Jurkat, Clone E6-1 (cell line): ENCODE data around the gene SLC27A1. TPM values are rescaled to one million over a fixed set of nuclear protein-coding genes. Genes with fewer than 3 reads are reported as not detected.

ENCODE experiments used
- DNase-seq: peaks from one replicate; pipeline ENCODE4 v3.0.0-alpha.2; 2011; ENCODE audit warnings: low read depth, low spot score
- H3K4me3 ChIP-seq: 2 replicates; pipeline ENCODE4 v1.5.1; 2011; ENCODE audit warnings: mild to moderate bottlenecking, low read length, control low read depth, moderate library complexity
- polyA plus RNA-seq: library from polyadenylated mRNA; unstranded; fragments of >200 nt; gene quantifications from one replicate; pipeline ENCODE4 v1.2.1, GENCODE V29; 2012; ENCODE audit warnings: missing spikeins; ENCODE audit not compliant: insufficient read length, insufficient read depth

The SLC27A1 gene
- 4.0 TPM for polyA plus RNA-seq

DNA sequence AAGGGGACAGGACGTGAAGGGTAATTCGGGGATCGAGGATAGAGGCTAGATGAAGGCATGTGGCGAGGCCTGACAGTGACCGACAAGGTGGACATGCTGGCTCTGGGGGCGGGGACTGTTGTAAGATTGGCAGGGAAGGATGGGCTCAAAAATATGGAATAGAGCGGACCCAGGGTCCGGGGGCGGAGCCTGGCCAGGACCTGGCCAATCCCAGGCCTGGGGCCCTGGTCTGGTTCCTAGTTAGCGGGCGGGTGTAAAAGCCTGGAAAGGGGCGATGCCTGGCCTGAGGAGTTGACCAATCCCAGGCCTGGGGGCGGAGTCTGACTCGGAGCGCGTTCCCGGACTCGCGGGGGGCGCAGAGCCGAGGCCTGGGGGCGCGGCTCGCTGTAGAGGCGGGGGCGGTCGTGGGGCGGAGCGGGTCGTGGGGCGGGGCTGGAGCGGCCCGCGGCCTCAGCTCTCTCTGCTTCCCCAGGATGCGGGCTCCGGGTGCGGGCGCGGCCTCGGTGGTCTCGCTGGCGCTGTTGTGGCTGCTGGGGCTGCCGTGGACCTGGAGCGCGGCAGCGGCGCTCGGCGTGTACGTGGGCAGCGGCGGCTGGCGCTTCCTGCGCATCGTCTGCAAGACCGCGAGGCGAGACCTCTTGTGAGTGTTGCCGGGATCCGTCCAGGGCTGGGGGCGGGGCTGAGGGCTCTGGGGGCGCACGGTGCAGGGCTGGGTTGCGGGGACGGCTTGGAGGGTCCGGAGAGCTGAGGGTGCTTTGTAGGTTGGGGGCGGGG is at the start of gene SLC27A1:
TSS of gene SLC27A1 (plus strand) at position 457 of the 774 bp plus-strand sequence. CDS start at position 474, 17 bp downstream.
- peak within 1 kb of the TSS; percentile 66 for H3K4me3 ChIP-seq
- DNase-seq = peak; percentile 96

DNA sequence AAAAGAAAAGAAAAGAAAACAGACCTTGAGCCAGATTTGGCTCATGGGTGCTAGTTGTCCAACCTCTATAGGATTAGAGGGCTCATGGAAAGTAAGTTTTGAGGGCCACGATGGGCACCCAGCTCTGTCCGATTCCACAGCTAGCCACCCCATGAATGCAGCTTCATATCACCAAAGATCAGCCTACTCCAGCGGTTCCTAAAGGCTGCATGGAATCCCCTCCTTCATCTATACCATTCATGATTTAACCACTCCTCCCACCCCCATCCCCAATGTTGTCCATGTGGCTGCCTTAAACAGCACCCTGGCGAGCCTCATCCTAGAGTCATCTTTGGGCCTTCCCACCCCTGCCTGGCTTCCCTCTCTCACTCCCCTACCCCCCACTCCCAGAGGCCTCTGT is 48.4 kb upstream of the SLC27A1 start:
- H3K4me3 ChIP-seq = no peak overlapping the region
- no peak for DNase-seq

DNA sequence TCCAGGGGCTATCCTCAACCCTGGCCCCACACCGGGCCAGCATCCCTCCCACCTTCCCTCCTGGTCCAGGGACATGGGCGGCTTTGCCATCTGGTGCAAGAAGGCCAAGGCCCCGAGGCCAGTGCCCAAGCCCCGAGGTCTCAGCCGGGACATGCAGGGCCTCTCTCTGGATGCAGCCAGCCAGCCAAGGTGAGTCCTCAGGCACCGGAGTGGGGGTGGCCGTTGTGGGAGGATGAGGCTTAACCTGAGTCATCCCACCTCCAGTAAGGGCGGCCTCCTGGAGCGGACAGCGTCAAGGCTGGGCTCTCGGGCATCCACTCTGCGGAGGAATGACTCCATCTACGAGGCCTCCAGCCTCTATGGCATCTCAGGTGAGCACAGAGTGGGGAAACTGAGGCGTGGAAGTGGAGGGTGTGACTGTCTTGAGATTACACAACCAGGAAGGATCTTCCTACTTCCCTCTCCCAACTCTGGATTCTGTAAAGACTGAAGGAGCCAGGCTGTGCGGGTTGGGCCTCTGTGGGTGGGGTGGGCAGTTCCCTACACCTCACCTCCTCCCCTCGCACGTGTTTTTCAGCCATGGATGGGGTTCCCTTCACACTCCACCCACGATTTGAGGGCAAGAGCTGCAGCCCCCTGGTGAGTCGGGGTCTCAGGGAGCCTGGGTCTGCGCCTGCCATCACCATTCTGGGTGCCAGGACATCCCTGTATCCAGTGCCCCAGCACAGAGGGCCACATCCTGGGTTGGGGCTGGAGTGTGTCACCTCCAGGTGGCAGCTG is 46.7 kb upstream of the SLC27A1 start:
- no peak for DNase-seq
- H3K4me3 ChIP-seq = no peak overlapping the region

DNA sequence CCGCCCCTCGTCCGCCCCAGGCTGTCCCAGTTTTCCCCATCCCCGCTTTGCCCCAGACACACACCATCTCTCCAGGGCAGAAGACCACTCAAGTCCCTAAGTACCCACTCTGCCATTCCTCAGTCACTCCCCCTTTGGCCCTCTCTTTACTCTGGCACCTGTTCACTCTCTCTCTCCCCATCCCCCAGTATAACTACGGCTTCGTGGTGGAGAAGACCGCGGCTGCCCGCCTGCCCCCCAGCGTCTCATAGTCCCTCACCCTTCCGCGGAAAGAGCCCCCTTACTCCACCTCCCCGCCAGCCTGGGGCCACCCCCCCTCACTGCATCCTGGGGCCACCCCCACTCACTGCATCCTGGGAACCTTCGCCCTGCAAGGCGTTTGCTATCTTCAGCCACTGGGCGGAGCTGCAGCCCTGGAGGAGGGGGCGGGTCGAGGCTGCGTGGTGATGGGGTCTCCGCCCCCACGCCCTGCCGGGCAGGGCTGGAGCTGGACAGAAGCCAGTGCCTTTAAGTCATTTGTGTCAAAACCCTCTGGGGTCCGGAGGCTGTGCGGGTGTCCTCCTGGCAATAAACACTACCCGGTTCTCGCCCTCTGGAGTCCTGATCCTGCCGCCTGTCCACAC is 45.5 kb upstream of the SLC27A1 start:
- H3K4me3 ChIP-seq = no peak overlapping the region
- peak; percentile 37 for DNase-seq

DNA sequence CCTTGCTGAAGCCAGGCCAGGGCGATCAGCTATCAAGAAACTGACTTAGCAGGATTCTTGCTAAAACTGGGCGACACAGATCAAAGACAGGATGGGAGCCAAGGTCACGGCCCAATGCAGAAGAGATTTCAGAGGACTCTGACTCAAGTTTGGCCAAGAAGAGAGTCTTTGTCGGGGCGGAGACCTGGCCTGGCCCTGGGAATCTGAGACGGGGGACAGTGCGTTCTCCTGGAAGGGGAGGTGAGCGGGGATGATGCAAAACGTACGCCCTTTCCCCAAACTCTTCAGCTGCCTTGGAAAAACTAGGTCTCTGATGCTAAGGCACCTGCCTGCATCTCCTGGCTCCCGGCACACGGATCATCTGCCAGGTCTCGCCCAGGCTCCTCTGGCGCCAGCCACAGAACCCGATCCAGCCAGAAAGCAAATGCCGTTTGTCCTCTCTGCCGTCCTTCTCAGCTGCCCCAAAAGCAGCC is 40.6 kb upstream of the SLC27A1 start:
- DNase-seq = no peak
- H3K4me3 ChIP-seq = no peak overlapping the region

DNA sequence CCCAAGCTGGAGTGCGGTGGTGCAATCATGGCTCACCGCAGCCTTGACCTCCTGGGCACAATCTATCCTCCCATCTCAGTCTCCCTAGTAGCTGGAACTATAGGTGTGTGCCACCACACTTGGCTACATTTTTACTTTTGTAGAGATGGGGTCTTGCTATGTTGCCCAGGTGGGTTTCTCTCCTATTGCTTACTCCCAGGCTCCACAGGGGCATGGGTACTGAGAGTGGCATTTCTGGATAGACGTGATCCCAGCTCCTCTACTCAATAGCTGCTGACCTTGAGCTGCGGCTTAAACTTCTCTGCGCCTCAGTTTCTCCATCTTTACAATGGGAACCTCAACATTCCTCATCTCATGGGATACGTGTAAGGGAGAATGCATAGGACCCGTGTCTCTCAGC is 38.9 kb upstream of the SLC27A1 start:
- no peak overlapping the region for H3K4me3 ChIP-seq

DNA sequence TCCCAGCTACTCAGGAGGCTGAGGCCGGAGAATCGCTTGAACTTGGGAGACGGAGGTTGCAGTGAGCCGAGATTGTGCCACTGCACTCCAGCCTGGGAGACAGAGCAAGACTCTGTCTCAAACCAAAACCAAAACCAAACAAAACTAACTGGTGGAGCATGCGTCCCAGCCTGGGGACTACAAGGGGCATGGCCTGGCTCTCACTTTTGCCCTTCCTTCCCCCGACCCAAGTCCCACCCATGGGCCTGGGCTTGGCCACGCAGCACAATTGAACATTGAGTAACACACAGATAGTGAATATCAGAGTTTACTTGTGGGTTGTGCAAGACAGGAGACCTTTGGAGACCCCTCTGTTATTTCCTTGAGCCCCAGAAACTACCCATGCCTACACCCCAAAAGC is 35.1 kb upstream of the SLC27A1 start:
- no peak overlapping the region for H3K4me3 ChIP-seq
- no peak for DNase-seq

More for the DNA sequence above, 38.9 kb upstream of the SLC27A1 start:
- no peak for DNase-seq

DNA sequence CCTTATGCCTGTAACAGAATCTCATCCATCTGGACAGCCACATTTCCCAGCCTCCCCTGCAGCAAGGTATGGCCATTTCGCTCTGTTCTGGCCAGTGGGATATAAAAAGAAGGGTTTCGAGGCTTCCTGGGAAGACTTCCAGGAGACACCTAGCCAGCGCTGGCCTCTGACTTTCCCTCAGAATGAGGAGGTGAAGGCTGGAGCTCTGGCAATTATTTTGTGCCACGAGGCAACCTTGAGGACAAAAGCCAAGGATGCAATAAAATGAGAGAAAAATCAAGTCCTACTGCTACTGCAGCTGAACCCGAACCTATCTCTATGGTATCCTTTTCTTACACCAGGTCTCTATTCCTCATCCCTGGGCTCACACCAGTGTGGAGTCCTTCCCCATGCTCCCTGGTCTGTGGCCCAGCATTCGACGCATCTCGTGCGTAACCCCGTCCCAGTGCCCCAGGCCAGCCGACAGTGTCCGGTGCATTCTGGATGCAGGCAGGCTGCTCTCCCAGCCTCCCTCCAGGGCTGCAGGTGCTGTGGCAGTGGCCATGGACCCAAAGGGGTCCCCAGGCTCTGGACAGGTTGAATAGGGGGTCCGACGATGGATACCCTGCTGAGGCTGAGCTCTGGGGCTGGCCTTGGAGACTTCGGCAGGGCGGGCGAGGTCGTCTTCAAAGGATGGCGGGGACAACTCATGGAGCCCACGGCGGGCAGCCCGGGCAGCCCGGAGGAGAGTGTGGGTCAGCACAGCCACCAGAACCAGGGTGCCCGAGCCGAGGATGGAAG is 34.0 kb upstream of the SLC27A1 start:
- no peak overlapping the region for H3K4me3 ChIP-seq
- DNase-seq = no peak

DNA sequence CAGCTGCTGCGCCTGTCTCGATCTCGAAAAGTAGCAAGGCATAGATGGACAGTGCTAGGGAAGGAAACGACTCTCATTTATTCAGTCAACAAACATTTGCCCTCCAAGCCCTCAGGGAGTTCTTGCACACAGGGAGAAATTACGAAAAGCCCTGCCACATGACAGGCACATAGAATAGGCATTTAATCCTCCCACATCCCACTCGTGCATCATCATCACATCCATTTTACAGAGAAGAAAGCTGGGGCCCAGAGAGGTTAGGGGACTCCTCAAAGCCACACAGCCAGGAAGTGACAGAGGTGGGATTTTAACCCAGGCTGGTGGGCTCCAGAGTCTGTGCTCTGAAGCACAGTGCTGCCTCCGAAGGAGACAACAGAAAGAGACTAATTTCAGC is 33.5 kb upstream of the SLC27A1 start:
- no peak for DNase-seq
- H3K4me3 ChIP-seq = no peak overlapping the region

DNA sequence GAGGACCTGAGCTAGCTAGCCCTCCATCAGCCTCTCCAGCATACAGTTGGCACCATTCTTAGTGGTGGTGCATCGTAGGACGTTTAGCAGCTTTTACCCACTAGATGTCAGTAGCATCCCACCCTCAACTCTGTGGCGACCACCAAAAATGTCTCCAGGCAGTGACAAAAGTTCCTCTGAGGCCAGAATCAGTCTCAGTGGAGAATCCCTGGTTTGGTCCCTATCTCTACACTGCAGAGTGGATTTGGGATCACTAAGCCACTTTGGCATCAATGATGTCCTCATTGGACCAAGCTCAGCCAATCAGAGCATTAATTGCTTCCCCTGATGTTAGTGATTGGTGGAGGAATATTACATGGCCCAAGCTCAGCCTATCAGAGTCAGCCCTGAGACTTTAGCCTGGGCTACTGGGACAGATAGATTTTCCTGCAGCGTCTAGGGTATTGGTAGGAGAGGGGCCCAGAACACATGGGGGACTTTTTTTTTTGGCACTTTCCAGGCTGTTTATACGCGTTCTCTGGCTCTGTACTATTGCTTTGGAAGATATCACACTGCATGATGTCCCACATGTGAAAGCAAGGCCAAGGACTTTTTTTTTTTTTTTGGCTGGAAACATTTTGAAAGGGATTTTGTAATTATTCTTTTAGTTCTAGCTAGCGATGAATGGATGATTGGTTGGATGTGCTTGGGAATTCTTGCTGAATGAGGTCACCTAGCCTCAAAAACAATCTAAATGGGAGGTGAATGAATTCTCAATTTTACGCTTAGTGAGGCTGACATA is 28.9 kb upstream of the SLC27A1 start:
- DNase-seq = peak; percentile 61
- no peak overlapping the region for H3K4me3 ChIP-seq

DNA sequence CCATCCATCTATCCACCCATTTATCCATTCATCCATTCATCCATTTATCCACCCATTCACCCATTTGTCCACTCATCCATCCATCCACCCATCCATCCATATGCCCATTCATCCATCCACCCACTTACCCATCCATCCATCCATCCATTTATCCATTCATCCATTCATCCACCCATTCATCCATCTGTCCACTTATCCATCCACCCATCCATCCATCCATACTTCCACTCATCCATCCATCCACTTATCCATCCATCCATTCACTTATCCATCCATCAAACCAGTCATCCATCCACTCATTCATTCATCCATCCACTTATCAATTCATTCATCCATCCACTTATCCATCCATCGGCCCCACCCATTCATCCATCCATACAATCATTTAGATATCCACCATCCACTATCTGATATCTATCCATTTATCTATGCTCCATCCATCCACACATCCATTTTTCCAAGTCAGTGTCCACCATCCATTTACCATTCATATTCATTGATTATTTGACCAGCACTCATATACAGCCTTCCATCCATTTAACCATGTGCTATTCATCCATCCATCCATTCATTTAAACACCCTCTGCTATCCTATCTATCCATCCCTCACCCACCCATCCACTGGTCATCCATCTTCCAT is 24.7 kb upstream of the SLC27A1 start:
- H3K4me3 ChIP-seq = no peak overlapping the region
- no peak for DNase-seq

DNA sequence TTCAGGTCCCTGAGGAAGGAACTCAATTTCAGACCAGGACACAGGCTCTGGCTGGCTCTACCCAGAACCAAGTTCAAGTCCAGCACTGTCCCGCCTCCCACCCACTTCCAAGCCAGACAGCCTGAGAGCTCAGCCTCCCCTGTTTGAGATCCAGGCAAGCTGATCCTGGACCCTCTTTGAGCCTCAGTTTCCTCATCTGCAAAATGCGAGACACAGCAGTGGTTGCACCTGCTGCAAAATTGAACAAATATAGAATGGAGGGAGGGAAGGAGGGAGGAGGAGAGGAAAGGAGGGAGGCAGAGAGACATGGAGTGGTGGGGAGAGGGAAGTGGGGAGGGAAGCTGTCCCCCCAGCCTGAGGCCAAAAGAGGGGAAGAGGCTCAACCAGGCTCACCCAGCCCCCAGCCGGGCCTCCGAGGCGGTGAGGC is 22.6 kb upstream of the SLC27A1 start:
- H3K4me3 ChIP-seq = no peak overlapping the region
- DNase-seq = no peak

DNA sequence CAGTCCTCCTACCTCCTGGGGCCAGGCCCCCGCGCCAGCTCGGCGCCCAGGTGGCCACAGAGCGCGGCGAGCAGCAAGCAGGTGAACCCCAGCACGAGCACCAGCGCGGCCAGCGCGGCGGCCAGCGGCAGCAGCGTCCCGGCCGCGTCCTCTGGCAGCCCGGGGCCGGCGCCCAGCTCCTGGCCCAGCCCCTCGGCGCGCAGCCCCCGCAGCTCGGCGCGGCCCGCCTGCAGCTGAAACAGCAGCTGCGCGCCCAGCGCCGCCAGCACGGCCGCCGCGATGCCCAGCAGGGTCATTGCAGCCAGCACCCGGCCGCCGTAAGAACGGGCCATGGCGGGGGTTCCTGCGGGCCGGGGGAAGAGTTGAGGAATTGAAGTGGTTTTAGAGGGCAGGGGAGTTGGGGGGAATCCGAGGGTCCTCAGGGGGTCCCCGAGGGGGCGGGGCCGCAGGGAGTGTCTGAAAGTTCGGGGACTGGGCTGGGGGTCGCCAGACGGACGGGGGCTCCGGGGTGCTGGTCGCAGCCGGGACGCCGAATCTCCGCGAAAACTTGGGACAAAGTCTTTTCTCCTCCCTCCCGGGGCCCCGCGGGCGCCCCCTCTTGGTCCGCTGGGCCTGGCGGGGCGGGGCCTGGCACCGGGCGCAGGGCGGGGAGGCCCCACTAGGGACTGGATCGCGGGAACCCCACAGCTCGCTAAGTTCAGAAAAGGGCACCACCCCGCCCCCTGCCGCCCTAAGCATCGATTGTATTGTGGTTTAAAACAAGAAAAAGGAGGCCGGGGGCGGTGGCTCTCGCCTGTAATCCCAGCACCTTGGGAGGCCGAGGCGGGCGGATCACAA is 22.0 kb upstream of the SLC27A1 start, which contains the start of gene TMEM221:
TSS of gene TMEM221 (minus strand) at position 538 of the 837 bp plus-strand sequence. CDS start at position 332, 206 bp downstream.
- H3K4me3 ChIP-seq = no peak within 1 kb of the TSS
- no peak for DNase-seq

DNA sequence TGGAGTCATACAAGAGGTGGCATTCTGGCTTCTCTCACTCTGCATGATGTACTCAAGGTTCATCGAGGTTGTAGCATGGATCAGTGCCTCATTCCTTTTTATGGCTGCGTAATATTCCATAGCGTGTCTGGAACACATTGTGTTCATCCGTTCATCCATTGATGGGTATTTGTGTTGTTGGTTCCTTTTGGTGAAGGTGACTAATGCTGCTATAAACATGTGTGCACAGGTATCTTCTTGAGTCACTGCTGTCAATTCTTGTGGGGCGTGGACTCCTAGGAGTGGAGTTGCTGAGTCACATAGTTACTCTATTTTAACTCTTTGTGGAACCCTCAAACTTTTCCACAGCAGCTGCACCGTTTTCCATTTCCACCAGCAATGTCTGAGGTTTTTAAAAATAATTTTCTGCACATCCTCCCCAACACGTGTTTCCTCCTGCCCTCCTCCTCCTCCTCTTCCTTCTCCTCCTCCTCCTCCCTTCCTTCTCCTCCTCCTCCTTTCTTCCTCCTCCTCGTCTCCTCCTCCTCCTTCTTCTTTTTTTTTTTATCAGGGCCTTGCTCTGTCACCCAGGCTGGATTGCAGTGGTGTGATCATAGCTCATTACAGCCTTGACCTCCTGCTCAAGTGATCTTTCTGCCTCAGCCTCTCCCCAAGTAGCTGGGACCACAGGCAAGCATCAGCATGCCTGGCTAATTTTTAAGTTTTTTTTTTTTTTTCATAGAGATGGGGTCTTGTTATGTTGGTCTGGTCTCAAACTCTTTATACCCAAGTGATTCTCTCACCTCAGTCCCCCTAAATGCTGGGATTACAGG is 19.9 kb upstream of the SLC27A1 start:
- no peak overlapping the region for H3K4me3 ChIP-seq
- DNase-seq = peak; percentile 11

DNA sequence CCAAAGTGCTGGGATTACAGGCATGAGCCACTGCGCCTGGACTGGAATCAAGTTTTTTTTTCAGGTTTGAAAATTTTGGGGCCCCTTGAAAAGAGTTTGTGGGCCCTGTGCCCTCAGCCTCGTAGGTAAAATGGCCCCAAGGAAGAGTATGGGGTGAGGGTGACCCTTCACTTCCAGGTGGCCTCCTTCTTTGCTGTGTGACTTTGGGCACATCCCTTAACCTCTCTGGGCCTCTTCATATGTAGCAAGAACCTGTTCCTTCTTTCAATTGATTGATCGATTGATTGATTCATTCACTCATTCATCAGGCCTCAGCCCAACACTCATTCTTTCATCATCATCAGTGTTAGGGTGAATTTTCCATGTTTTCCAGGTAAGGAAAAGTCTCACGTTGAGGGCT is 18.5 kb upstream of the SLC27A1 start:
- H3K4me3 ChIP-seq = no peak overlapping the region
- no peak for DNase-seq

DNA sequence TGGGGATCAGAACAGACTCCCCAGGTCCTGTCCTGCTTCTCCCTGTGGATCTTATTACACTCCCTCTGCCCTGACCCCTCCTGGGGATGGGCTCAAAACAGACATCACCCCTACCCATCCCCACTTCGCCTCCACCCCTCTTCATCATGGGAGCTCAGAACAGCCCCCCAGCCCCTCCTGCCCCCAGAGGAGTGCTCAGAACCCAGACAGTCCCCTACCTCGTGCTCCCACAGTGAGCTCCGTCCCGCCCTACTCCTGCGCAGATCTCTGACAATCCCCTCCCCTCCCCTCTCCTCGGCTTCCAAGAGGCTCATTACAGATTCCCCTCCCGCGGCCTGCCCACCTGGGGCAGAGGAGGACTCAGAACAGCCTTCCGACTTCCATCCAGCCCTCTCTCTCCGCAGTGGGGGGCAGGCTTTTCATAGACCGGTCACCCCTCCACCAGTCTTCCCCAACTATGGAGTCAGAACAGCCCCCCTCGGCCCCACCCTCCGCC is 15.7 kb upstream of the SLC27A1 start:
- DNase-seq = no peak
- H3K4me3 ChIP-seq = no peak overlapping the region
